PC-9 (cell line): ENCODE results near the gene ZCCHC12. TPM values are rescaled to one million over a fixed set of nuclear protein-coding genes. Genes with fewer than 3 reads are reported as not detected.
A peak's percentile ranks its signal among the peaks of the same experiment; 100 is the strongest.

ENCODE experiments used
- BruUV-seq: library from RNA; stranded (reverse); fragments of 400-500 nt; replicated peaks from 2 replicates; lab custom pipeline; 2021; lab: Mats Ljungman, UMichigan
- CTCF ChIA-PET: fragments of 300-600 bp; sonication (Branson Sonifier 250); formaldehyde crosslinking; loops from one replicate; lab custom pipeline; 2022; ENCODE audit warnings: antibody characterized with exemption; lab: Charles Lee
- POLR2A ChIA-PET: fragments of 300-600 bp; sonication (Branson Sonifier 250); formaldehyde crosslinking; loops from one replicate; lab custom pipeline; 2022; ENCODE audit warnings: antibody characterized with exemption; ENCODE audit not compliant: unreplicated experiment; lab: Charles Lee
- DNase-seq, 2 experiments: peaks; one replicate each; pipeline versions ENCODE4 v3.0.0 to v3.0.0-alpha.2; 2015 to 2022; ENCODE audit warnings: mixed read lengths in 1 of 2
- H2AFZ ChIP-seq: fragments of 200-600 bp; sonication (generic); 2 replicates; pipeline ENCODE4 v1.8.1; 2017; ENCODE audit warnings: antibody characterized with exemption
- H3F3A ChIP-seq: fragments of 200-600 bp; sonication (generic); 2 replicates; pipeline ENCODE4 v1.8.1; 2017; ENCODE audit warnings: antibody characterized with exemption, mild to moderate bottlenecking, low read depth; ENCODE audit not compliant: insufficient read depth
- H3K27ac ChIP-seq: fragments of 200-600 bp; sonication (generic); 2 replicates; pipeline ENCODE4 v1.6.1; 2016; ENCODE audit warnings: mixed run types
- H3K27me3 ChIP-seq: fragments of 200-600 bp; sonication (generic); 2 replicates; pipeline ENCODE4 v1.6.1; 2016; ENCODE audit warnings: low read depth, mixed run types; ENCODE audit not compliant: insufficient read depth
- H3K36me3 ChIP-seq: fragments of 200-600 bp; sonication (generic); 2 replicates; pipeline ENCODE4 v1.6.1; 2016; ENCODE audit warnings: low read depth, mixed run types
- H3K4me1 ChIP-seq: fragments of 200-600 bp; sonication (generic); replicated peaks from 2 replicates; pipeline ENCODE4 v1.6.1; 2016; ENCODE audit warnings: mixed run types; ENCODE audit not compliant: insufficient read depth
- H3K4me2 ChIP-seq: fragments of 200-600 bp; sonication (generic); 2 replicates; pipeline ENCODE4 v1.6.1; 2017; ENCODE audit warnings: mixed run types
- H3K4me3 ChIP-seq: fragments of 200-600 bp; sonication (generic); 2 replicates; pipeline ENCODE4 v1.6.1; 2016; ENCODE audit warnings: mixed run types
- H3K79me2 ChIP-seq: fragments of 200-600 bp; sonication (generic); 2 replicates; pipeline ENCODE4 v1.6.1; 2017; ENCODE audit warnings: low read depth, mixed run types
- H3K9me2 ChIP-seq: fragments of 200-600 bp; sonication (generic); 2 replicates; pipeline ENCODE4 v1.8.1; 2017; ENCODE audit warnings: mild to moderate bottlenecking; ENCODE audit not compliant: insufficient read depth
- H3K9me3 ChIP-seq: fragments of 200-600 bp; sonication (generic); 2 replicates; pipeline ENCODE4 v1.8.1; 2016; ENCODE audit warnings: low read depth; ENCODE audit not compliant: insufficient read depth
- H4K20me1 ChIP-seq: fragments of 200-600 bp; sonication (generic); 2 replicates; pipeline ENCODE4 v1.8.1; 2017; ENCODE audit not compliant: insufficient read depth
- EZH2 ChIP-seq: fragments of 200-600 bp; sonication (generic); IDR thresholded peaks from 2 replicates; pipeline ENCODE4 v1.8.0; 2017; ENCODE audit warnings: antibody characterized with exemption, low read depth
- intact Hi-C: fragments of 100-400 bp; cut with micrococcal nuclease; formaldehyde crosslinking; loops from one replicate; pipeline ENCODE4 v1.10.0; 2022; ENCODE audit not compliant: unreplicated experiment
- total RNA-seq: library from RNA; stranded (reverse); gene quantifications from 2 replicates; pipeline ENCODE4 v1.2.3, GENCODE V29; 2021
- TF ChIP-seq, protein P1 (sequence below): fragments of 200-600 bp; sonication (generic); conservative IDR thresholded peaks from 2 replicates; pipeline ENCODE4 v1.6.1; 2017; ENCODE audit warnings: mixed run types, antibody characterized with exemption, mild to moderate bottlenecking, moderate library complexity

The ZCCHC12 gene
- total RNA-seq, 1 experiment from 2014 or later: not detected

DNA sequence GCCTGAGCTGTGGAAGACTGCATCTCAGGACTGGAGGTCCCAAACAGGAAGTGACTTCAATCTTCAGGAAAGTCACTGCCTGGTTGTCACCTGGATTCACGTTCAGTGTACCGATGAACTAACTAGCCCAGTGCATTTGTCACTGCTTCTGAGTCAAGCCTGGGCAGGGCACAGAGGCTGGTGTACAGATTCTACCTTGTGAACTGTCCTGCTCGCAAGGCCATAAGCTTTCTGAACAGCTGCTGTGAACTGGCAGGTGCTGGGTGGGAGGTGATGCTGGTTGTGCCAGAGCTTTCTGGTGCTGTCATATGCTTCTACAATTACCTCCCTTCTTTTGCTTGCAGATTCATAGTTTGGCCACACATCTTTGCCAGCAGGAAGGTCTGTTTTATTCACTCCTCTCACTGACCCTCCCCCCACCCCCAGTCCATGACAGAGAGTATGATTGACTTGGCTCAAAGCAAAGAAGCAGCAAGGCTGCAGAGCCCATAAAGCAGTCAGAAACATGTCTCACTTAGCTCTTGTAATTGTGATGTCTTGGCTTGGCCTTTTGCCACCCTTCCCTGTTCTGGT, 40.5 kb downstream of the ZCCHC12 start:
- peaks cover 9% of the 10 kb centered on the region; the same call in 1 of the 2 replicates for H3K4me1 ChIP-seq
- DNase-seq: no peak
- no TSS peak for BruUV-seq
- no peak overlapping the region for H3K27ac ChIP-seq
- no peak for TF ChIP-seq EZH2
- TF ChIP-seq, protein P1, sequence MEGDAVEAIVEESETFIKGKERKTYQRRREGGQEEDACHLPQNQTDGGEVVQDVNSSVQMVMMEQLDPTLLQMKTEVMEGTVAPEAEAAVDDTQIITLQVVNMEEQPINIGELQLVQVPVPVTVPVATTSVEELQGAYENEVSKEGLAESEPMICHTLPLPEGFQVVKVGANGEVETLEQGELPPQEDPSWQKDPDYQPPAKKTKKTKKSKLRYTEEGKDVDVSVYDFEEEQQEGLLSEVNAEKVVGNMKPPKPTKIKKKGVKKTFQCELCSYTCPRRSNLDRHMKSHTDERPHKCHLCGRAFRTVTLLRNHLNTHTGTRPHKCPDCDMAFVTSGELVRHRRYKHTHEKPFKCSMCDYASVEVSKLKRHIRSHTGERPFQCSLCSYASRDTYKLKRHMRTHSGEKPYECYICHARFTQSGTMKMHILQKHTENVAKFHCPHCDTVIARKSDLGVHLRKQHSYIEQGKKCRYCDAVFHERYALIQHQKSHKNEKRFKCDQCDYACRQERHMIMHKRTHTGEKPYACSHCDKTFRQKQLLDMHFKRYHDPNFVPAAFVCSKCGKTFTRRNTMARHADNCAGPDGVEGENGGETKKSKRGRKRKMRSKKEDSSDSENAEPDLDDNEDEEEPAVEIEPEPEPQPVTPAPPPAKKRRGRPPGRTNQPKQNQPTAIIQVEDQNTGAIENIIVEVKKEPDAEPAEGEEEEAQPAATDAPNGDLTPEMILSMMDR: no peak
- ChIA-PET POLR2A (interaction anchor here (0.6 kb wide), 1 partner anchor 20 kb away, joined by 3 read pairs; no protein-coding TSS in a partner anchor), CTCF (interaction anchor here (0.5 kb wide), 1 partner anchor 1044 kb away, joined by 5 read pairs; no protein-coding TSS in a partner anchor)
- H3K36me3 ChIP-seq: no peaks in the 10 kb centered on the region
- H3F3A ChIP-seq: no peaks in the 10 kb centered on the region
- peak overlapping the region; percentile 4; the same call in 1 of the 2 replicates for H3K4me2 ChIP-seq
- H3K9me2 ChIP-seq: no peaks in the 10 kb centered on the region
- no peak overlapping the region for H2AFZ ChIP-seq
- H3K27me3 ChIP-seq: no peaks in the 10 kb centered on the region
- intact Hi-C loops: no loop called here
- no peaks in the 10 kb centered on the region for H3K79me2 ChIP-seq
- H4K20me1 ChIP-seq: no peaks in the 10 kb centered on the region
- H3K9me3 ChIP-seq: 0 out of 2 replicates have a peak, but pooled peaks cover 4% of the 10 kb centered on the region
- H3K4me3 ChIP-seq: no peak overlapping the region

DNA sequence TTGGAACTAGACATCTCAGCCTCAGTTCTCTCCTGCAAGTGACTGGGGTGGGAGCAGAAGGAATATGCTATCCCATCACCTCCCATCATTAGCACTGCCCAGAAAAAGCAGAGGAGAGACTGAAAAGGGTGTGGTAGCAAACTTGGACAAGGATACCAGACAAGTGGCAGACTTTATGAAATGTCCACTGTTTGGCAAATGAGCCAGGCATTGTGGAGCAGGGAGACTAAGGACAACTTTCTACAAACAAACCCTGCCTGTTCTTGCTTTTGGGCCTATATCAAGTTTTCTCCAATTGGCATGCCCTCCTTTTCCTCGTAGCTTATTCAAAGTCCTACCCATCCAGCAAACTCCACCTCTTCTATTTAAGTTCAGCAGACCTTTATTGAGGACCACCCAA, 41.6 kb downstream of the ZCCHC12 start:
- Histone ChIP-seq H3K9me2 (no peaks in the 10 kb centered on the region), H3K27me3 (no peaks in the 10 kb centered on the region), H3K9me3 (0 out of 2 replicates have a peak, but pooled peaks cover under 1% of the 10 kb centered on the region), H4K20me1 (no peaks in the 10 kb centered on the region), H3K4me2 (no peak overlapping the region), H3K4me3 (no peak overlapping the region), H3K36me3 (no peaks in the 10 kb centered on the region), H2AFZ (no peak overlapping the region), H3K27ac (no peak overlapping the region), H3F3A (no peaks in the 10 kb centered on the region), H3K79me2 (no peaks in the 10 kb centered on the region), H3K4me1 (peaks cover 9% of the 10 kb centered on the region; the same call in 1 of the 2 replicates)
- intact Hi-C loops: no loop called here
- ChIA-PET CTCF (no interaction called here), POLR2A (no interaction called here)
- BruUV-seq: no TSS peak
- DNase-seq: no peak
- no peak for TF ChIP-seq EZH2
- TF ChIP-seq, protein P1: no peak

DNA sequence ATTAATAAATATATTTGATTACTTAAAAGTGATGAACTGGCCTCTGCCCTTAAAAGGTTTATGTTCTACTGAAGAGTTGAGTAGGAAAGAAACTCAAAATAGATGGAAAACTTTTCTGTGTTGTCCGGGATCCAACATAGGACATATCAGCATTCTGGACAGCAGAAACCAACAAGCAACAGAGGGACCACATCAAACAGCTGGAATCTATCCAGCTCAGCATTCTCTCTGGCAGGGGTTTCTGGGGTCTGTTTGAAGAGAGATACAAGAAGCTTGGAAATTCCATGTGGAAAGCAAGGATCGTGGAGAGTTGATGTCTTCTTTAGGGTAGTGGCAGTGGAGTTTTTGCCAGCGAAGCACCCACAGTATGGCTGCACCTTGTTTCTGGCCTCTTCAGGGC, 43.6 kb downstream of the ZCCHC12 start:
- no peaks in the 10 kb centered on the region for H3K27me3 ChIP-seq
- no peaks in the 10 kb centered on the region for H3K79me2 ChIP-seq
- H3K9me2 ChIP-seq: no peaks in the 10 kb centered on the region
- ChIA-PET POLR2A (interaction anchor here (0.6 kb wide), 1 partner anchor 17 kb away, joined by 5 read pairs; no protein-coding TSS in a partner anchor), CTCF (no interaction called here)
- H2AFZ ChIP-seq: no peak overlapping the region
- intact Hi-C loops: no loop called here
- no TSS peak for BruUV-seq
- no peak for DNase-seq
- no peaks in the 10 kb centered on the region for H3F3A ChIP-seq
- H3K4me2 ChIP-seq: no peak overlapping the region
- no peak overlapping the region for H3K4me3 ChIP-seq
- H3K4me1 ChIP-seq: peaks cover 7% of the 10 kb centered on the region; the same call in 1 of the 2 replicates
- no peaks in the 10 kb centered on the region for H3K9me3 ChIP-seq
- H4K20me1 ChIP-seq: no peaks in the 10 kb centered on the region
- no peaks in the 10 kb centered on the region for H3K36me3 ChIP-seq
- H3K27ac ChIP-seq: no peak overlapping the region
- TF ChIP-seq EZH2: no peak
- TF ChIP-seq, protein P1: no peak
